ENCODE measurements around the gene LPP. TPM values are rescaled to one million over a fixed set of nuclear protein-coding genes. Genes with fewer than 3 reads are reported as not detected.
"Not testable (repeated sequence)": the region's sequence is repeated elsewhere in the genome, so short reads cannot be mapped to it uniquely, and the experiment has no call there.

Gene LPP
- total RNA-seq, 1 donor from 2014 or later, result 54.9 TPM

DNA sequence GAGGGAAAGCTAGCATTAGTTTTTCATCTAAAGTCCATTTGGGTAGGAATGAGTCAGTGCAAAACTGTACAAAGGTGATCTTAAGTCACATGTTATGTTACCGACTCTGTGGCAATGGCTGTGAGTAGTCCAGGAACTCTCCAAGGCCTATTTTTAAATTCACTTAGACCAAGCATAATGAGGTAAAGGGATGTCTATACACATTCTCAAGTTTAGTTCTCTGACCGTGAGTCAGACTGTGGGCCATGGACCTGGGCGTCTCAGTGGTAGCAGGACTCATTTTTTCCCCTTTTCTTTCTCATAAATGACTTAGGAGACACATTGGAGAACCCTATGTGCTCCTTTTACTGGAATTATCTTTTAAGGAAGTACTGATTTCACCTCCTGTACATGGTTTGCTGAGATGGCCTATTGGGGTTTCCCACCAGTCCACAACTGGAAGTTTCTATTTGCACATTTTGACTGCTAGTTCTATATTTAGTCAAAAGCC, 529.1 kb downstream of the LPP start:
- intact Hi-C loops (cut with micrococcal nuclease), result no loop called here

DNA sequence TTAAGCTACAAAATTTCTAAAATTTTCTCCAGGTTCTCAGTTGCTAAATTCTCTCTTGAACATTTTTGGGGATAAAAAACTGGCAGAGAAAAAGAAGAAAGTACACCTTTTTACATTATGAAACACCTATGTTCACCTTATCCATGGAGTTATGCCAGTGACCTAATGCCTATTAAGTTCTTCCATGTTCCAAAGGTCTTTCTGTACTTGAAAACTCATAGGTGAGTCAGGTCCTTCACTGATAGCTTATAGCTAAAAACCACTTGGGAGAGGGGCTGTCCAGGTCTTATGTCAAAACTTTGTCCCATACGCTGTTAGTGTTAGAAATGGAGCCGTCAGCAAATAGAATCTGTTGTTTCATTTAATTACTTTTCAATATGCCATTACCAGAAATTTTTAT, 530.3 kb downstream of the LPP start:
- intact Hi-C loops (cut with micrococcal nuclease), result no loop called here

DNA sequence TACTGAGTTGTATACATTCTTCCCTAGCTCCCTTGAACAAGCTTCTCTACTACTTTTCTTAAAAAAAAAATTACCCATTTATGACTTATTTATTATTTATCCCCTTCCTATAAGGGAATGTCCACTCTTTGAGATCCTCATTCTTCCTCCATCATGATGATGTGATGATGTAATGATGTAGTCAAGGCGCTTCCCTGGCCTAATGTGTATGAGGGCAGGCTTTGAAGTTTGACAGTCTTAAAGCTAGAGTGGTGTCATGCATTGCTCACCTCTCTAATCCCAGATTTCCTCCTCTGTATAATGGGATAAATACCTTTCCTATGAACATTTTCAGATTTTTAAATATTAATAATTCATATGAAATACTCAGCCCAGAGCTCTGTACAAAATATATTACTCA, 531.8 kb downstream of the LPP start:
- intact Hi-C loops (cut with micrococcal nuclease), result no loop called here

DNA sequence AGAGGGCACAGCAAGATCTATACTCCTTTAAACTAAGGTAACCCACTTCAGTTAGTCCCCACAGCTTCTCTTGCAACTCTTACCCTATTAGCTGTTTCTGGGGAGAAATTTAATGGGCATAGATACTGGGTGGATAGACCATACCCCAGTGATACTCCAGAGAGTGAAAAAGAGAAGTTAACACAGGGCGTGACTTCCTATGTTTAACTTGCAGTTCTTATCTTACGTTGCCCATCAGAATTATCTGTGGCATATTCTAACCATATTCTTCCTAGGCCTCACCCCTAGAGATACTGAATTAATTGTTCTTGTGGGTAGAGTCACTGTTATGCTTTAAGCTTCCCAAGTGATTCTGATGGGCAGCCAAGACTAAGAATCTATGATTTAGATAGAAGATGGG, 532.4 kb downstream of the LPP start:
- intact Hi-C loops (cut with micrococcal nuclease), result no loop called here

DNA sequence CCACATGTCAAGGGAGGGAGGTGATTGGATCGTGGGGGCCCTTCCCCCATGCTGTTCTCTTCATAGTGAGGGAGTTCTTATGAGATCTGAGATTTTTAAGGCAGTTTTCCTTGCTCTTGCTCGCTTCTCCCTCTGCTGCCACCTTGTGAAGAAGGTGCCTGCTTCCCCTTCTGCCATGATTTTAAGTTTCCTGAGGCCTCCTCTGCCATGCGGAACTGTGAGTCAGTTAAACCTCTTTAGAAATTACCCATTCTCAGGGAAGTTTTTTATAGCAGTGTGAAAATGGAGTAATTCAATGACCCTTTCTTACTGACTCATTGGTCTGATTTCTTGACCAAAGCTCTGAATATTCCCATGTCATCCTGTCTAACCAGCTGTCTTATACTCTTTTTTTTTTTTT, 533.4 kb downstream of the LPP start:
- intact Hi-C loops (cut with micrococcal nuclease), result no loop called here

DNA sequence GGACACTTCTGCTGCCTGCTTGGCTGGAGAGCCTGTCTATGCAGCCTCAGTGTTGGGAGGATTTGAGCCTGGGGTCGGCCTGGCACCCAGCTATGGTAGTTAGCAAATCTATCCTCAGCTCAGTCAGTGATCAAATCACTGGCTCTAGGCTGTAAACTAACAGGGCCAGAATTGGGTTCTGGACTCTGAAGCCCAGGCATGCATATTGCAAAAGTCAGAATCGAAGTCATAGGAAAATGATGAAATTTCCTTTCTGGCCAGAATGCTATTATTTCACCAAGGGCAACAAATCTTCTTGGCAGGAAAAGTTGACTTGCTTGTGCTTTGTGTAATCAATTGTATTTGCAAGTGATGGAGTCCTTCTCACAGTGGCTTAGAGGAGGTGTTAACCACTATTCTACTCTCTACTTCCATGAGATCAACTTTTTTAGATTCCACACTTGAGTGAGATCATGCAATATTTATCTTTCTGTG, 535.2 kb downstream of the LPP start:
- intact Hi-C loops (cut with micrococcal nuclease), result no loop called here

DNA sequence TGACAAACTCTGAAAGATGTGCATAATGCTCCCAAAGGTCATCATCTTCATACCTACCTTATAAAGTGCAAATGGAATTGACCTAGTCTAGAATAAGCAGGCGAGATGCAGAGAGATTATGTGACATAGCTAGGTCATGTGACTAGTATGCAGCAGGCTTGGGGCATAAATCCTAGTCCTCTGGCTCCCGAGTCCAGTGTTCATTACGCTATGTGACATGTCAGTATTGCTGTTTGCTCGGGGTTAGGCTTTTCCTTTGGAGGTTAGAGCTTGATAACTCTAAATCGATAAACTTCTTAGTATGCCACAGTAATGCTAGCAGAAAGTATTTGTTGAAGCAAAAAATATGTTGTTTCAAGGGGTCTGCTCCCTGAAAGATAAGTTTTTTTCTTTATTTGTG, 536.1 kb downstream of the LPP start:
- intact Hi-C loops (cut with micrococcal nuclease), result no loop called here

DNA sequence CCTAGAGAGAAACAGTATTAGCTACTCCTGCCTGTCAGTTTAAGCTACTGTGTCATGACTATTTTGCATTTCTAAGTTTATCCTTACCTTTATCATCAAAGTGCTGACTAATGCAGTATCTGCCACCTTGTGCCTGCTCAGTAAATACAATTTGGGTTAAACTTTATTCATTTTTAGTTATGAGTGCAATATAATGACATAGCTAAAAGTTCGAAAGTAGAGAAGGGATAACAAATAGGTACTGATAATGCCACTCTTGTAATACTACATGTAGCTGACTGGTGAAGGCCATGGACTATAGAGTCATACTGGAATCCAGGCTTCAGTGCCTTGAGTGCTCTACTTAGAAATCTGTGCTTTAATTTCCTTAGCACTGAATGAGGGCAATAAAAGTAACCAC, 537.0 kb downstream of the LPP start:
- intact Hi-C loops (cut with micrococcal nuclease), result no loop called here

DNA sequence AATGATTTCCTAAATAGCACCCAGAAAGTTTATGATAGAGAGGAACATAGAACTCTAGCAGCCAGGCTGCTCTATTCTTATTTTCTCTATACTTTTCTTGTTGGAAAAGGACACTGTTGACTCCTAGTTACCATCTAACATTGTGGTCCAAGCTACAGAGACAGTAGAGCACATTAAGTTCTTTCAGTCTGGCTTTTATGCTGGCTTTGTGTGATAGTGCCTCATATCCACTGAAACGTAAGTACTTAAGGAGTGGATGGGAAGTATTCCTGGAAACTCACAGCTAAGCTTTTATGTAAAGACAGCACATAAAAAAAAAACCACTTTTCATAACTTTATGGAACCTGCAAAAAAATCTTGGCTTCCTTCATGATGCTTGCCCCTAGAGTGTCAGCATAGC, 537.7 kb downstream of the LPP start:
- intact Hi-C loops (cut with micrococcal nuclease), result no loop called here

DNA sequence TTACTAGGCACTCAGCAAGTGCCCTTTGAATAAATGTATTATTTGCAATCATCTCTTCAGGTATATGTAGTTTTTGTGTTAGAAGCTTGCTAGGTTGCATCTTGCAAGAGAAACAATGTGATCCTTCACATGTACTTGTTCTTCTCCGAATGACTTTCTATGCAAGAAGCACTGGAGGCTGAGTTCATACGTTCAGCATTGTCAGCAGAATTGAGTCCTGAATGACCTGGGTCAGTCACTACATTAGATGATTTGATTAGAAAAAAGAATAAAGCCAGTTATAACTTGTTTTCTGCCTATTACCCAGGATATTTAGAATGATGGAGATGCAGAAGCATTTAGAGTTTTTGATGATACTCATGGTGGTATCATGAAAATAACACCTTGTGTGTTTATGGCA, 538.7 kb downstream of the LPP start:
- intact Hi-C loops (cut with micrococcal nuclease), result no loop called here

DNA sequence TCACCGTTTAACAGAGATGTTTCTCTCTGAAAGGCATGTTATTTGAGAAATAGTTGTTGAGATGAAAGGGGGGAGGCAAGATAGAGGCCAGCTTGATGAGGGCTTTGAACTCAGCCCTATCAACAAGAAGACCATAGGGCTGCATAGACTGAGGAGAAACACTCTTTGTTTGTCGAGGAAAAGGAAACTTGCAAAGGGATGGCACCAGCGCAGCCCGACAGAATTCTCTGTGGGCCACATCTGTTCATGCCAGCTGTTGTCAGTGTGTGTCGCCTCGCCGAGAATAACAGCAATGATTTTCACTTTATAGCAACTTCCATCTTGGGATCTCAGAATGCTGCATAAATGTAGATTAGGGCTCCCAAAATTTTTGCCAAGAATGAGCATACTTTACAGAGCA, 539.5 kb downstream of the LPP start:
- intact Hi-C loops (cut with micrococcal nuclease), result no loop called here

DNA sequence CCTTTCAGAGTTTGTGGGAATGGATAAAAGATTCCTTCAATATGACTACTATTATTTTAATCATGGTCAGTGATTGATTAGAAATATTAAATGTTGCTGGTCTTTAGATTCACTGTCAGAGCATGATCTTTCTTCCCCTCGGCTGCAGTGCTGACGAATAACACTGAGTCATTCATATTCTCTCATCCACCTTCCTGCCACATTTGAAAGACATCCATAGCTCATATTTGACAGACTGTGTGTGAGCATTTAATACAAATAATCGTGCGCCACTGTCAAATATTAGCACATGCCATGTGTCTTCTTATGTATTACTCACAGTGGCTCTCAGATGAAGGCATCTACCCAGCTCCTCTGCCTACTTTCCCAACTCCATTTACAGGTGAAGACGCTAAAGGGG, 541.3 kb downstream of the LPP start:
- intact Hi-C loops (cut with micrococcal nuclease), result no loop called here

DNA sequence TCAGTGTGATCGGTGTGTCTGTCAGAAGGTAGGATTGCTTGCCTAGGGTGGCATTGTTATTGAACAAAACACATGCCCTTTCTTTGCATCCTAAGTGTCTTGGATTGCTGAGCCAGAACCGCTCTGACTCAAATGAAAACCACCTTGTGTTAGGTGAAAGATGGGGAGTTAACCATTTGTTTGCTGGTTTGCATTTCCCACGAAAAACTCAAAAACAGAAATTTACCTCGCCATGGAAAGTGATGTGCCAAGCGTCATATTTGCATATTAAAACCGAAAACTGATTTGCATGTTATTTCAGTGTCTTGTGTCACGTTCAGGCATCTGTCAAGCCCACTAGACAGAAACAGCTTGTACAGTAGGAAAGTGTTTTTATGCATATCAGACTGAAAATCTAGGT, 543.2 kb downstream of the LPP start:
- intact Hi-C loops (cut with micrococcal nuclease), result no loop called here

DNA sequence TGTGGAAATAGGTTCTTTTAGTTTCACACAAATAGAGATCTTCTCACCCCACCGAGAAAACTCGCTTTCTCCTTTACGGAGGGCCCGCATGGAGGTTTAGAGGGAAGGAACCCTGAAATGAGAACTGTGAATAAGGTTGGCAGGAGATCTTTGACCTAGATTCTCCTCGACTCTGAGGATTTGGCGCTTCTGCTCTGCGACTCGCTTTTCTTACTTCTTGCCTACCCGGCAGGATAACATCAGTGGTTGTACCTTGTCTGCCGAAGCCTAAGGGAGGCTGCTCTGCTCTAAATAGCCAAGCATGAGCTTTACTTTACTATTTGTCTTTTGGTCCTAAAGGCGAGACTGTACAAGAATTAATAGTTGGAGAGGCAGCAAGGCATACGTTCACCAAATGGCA, 544.5 kb downstream of the LPP start:
- intact Hi-C loops (cut with micrococcal nuclease), result no loop called here

DNA sequence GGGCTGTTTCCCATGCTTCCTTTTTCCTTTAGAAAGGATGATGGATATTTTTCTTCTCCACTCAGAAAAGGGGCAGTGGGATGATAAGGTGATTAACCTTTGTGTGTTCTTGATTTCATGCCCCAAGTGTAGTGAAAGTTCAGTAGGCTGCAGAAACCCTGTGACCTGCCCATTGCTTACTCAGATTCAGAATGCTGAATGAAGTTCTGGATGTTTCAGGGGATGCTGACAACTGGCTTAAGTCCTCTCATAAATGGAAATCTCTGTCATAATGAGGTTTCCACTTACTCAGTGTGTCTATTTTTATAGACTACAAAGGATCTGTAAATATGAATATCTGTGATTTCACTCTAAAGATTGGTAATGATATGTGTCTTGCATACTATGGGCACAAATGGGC, 546.5 kb downstream of the LPP start:
- intact Hi-C loops (cut with micrococcal nuclease), result no loop called here

DNA sequence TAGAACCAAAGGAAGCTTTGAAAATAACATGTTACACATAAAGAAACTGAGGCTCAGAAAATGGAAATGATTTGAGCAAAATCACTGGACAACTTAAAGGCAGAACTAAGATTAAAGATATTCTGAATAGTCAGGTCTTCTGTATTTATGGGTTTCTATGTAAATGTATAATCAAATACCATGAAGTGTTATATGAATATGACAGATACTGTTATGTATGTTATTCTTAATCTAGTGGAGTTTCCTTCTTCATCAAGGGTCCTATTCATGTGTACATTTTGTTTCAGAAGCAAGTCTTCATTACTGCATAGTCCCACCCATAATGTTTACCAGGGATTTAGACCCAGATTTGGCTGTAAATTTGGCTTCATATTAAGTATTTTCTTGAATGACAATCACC, 547.0 kb downstream of the LPP start:
- intact Hi-C loops (cut with micrococcal nuclease), result no loop called here

DNA sequence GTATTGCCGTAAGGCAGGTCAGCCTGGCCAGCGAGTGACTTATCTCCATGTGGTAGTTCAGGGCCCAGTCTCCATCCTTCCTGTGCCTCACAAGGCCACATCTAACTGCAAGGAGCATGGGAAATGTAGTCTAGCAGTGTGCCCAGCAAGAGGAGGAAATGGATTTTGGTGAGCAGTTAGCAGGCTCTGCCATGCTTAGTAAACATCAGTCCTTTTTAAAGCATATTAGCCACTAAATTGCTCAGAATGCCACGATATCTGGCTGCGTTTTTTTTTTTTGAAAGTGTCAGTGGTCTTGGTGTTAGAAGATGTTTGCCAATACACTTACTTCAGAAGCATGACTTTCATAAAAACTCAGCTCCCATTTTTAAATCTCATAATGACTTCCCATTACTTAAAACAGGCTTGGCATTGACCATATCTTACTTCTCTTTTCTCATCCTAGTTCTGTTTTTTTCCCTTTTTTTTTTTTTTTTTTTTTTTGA, 547.6 kb downstream of the LPP start:
- intact Hi-C loops (cut with micrococcal nuclease), result no loop called here

DNA sequence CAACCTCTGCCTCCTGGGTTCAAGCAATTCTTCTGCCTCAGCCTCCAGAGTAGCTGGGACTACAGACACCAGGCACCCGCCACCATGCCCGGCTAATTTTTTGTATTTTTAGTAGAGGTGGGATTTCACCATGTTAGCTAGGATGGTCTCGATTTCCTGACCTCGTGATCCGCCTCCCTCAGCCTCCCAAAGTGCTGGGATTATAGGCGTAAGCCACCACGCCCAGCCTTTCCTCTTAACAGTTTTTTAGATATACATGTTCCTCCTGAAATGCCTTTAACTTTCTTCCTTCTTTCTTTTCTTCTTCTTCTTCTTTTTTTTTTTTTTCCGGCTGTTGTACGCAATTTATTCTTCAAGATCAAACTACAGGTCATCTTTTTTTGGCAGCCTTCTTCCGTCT, 548.1 kb downstream of the LPP start:
- intact Hi-C loops (cut with micrococcal nuclease), result not testable (repeated sequence)

DNA sequence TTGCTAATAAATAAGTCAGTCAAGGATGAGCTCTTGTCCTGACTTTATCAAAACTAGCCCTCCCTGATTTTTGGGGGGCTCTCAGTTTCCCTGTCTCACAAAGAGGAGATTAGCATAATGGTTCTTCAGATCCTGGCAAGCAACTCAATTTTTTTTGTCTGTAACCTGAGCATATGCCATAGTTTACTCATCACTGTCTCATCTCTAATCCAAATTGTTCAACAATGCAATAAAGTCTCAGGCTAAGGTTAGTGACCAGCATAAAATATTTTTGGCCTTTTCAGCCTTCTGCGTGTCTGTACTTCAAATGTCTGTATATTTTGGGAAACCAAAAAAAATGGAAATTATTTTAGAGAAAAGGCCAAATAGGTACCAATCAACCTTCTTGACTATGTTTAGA, 552.2 kb downstream of the LPP start:
- intact Hi-C loops (cut with micrococcal nuclease), result no loop called here

DNA sequence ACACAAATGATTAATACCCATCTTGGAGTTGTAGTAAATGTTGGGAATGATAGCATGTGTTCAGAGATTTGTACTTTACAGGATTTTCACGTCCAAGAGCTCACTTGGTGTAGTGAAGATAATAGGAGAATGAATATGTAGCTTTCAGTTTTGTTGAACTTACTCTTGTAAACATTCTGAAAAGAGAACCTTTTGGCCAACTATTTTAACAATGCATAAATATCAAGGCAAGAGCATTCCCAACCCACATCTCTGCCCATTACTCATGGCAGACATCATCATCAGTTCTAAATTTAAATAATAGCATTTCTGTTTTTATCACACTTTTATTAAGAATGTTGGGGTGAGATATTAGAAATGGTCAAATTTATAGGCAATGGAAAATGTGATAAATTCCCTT, 552.6 kb downstream of the LPP start:
- intact Hi-C loops (cut with micrococcal nuclease), result no loop called here

DNA sequence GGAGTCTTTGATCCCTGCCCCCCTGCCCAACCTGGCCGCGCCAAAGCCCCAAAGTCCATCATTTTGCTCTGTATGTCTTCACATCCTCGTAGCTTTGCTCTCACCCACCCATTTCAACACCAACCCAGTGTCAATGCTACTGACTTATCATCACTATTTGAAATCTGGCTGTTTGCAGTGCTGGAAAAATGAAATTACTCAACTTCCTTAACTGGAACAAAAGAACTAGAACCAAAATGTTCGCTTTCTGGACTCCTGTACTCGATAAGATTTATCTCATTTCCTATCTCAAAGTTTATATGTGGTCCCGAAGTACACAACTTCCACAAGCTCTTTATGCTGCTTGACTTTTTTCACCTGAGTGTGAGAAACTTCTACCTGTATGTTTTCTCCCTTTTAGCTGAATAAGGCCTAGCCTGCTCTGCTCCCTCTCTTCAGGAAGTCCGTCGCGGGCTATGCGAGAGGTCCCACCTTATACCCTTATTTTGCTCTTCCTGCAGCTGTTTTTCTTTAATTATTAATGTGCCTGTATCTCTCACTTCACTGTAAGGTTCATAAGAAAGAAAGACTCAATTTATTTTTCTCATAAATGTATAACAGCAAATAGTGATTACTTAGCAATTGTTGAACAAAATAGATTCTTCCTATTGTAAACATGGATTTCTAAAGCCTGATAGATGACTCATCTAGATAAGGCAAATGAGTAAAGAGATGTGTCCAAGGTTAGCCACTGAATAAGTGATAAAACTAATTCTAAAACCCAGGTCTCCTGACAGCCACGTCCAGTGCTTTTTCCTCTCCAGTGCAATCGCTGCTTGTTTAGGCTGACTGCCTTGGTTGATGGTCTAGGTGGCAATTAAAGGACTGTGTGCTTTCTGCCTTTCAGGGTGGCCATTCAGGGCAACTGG, 553.7 kb downstream of the LPP start:
- intact Hi-C loops (cut with micrococcal nuclease), result no loop called here

DNA sequence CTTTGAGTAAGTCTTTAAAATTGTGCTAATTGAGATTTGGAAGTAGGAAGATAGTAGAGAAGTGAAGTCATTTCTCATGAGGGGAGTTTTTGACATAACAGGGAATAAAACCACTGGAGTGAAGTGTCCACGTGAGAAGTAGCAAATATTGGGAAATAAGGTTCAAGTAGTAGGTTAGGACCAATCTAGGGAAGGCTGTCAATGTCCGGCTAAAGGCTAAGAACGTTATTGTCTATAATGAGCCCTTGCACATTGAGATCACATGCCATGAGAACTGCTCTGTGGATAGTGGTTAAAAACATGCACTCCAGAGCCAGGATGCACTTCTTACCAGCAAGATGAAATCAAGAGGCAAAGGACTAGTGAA, 557.9 kb downstream of the LPP start:
- intact Hi-C loops (cut with micrococcal nuclease), result no loop called here

DNA sequence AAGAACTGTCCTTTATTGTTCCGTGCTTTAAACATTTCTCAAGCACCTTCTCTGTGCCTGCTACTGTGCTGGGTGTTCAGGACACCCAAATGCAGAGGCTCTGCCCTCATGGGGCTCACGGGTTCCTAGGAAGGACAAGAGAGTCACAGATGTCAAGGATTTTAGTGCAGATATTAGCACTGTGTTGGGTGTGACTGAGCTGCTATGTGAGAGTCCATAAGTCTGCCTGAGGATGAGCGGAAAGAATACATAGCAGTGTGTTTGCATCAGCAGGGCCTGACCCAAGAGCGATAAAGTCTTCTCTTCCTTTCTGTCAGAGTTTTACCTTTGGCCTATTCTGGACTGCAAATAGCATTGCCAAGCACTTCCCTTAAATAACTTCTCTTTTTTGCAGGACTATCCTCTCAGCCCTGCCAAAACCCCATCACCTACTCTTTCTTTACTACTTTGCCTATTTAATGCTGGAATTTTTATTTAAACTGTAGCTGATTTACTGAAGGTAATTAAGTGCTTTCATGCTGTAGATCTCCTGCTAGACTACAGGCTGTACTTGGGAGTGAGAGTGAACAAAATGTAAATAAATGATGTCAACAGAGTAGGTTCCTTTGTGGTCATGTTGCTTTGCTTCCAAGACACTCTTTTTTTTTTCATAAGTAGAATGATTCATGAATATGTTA, 558.4 kb downstream of the LPP start:
- intact Hi-C loops (cut with micrococcal nuclease), result no loop called here
